Brain microvascular endothelial cell (primary cell): ENCODE data around the gene NLK.
"Not testable (repeated sequence)": the region's sequence is repeated elsewhere in the genome, so short reads cannot be mapped to it uniquely, and the experiment has no call there.

Experiments
- DNase-seq: peaks from one replicate; pipeline ENCODE4 v3.0.0-alpha.2; 2020
- H3K27ac ChIP-seq: fragments of 250-450 bp; sonication (Bioruptor Pico); 2 replicates; pipeline ENCODE4 v1.5.1; 2020; ENCODE audit warnings: mild to moderate bottlenecking, moderate library complexity
- H3K27me3 ChIP-seq: fragments of 250-450 bp; sonication (Bioruptor Pico); replicated peaks from 2 replicates; pipeline ENCODE4 v1.5.1; 2020; ENCODE audit warnings: mild to moderate bottlenecking
- H3K36me3 ChIP-seq: fragments of 250-450 bp; sonication (Bioruptor Pico); replicated peaks from 2 replicates; pipeline ENCODE4 v1.5.1; 2020; ENCODE audit warnings: mild to moderate bottlenecking
- H3K4me3 ChIP-seq: 2 replicates; pipeline ENCODE4 v1.5.1; 2011; ENCODE audit warnings: low read depth, mild to moderate bottlenecking, control low read depth, low read length, moderate library complexity
- in situ Hi-C: cut with HindIII; loops from 2 replicates; pipeline ENCODE4 v1.10.0; 2017; ENCODE audit warnings: low sequenced_read_pairs, low pct_ligation_motif_present
- TF ChIP-seq, protein P1 (sequence below): IDR thresholded peaks from 2 replicates; pipeline ENCODE4 v1.5.1; 2011; ENCODE audit warnings: low read depth, mild to moderate bottlenecking, moderate library complexity, low read length, control low read depth, inconsistent platforms; ENCODE audit errors: missing control alignments

NLK gene

DNA sequence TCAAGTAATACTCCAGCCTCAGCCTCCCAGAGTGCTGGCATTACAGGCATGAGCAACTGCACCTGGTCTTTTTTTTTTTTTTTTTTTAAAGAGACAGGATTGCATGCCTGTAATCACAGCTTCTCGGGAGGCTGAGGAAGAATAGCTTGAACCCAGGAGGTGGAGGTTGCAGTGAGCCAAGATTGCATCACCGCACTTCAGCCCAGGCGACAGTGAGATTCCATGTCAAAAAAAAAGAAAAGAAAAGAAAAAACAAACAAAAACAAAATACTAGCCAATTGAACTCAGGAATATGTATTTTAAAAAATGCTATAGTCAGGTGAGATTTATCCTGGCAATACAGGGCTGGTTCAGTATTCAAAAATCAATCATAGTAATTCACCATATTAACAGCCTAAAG is 158.8 kb downstream of the NLK start:
- H3K27me3 ChIP-seq = no peaks in the 10 kb centered on the region
- H3K4me3 ChIP-seq = no peak overlapping the region
- TF ChIP-seq, protein P1, sequence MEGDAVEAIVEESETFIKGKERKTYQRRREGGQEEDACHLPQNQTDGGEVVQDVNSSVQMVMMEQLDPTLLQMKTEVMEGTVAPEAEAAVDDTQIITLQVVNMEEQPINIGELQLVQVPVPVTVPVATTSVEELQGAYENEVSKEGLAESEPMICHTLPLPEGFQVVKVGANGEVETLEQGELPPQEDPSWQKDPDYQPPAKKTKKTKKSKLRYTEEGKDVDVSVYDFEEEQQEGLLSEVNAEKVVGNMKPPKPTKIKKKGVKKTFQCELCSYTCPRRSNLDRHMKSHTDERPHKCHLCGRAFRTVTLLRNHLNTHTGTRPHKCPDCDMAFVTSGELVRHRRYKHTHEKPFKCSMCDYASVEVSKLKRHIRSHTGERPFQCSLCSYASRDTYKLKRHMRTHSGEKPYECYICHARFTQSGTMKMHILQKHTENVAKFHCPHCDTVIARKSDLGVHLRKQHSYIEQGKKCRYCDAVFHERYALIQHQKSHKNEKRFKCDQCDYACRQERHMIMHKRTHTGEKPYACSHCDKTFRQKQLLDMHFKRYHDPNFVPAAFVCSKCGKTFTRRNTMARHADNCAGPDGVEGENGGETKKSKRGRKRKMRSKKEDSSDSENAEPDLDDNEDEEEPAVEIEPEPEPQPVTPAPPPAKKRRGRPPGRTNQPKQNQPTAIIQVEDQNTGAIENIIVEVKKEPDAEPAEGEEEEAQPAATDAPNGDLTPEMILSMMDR = no peak
- no peak for DNase-seq
- H3K27ac ChIP-seq = no peak overlapping the region
- in situ Hi-C loops = no loop called here
- peaks cover 2% of the 10 kb centered on the region for H3K36me3 ChIP-seq

DNA sequence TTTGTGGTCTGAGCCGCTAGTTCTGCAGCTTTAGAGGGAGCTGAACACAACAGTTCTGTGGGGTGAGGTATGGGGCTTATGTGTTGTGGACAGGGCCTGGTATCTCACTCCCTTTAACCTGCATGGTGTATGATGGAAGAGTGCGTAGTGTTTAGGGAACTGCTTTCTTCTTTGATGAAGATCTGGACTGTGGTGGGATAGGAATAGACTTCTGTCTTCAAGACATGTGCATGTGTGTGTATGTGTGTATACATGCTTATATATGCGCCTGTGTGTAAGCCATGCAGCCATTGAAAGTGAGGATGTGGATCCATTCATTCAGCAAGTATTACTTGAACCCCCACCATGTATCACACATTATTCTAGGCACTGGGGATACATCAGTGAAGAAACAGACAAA is 161.8 kb downstream of the NLK start:
- H3K27ac ChIP-seq = no peak overlapping the region
- DNase-seq = no peak
- no peaks in the 10 kb centered on the region for H3K27me3 ChIP-seq
- in situ Hi-C loops = no loop called here
- TF ChIP-seq, protein P1 = no peak
- H3K36me3 ChIP-seq = no peaks in the 10 kb centered on the region
- no peak overlapping the region for H3K4me3 ChIP-seq

DNA sequence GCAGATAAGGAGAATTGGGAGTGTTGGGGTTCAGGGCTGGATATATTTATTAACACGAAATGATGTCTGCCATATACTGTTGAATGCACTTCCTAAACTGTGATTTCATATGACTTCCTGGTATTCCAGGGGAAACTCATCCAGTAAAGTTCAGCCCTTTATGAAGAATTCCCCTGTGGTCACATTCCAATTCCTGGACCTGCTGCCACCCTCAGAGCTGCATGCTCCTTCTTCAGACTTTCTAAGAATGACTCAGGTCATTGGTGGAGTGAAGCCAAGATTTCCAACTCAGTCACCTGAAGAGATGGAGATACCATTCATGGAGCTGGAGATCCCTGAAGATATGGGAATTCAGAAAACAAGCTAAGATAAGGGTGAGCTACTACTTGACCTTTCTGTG is 162.3 kb downstream of the NLK start:
- H3K27me3 ChIP-seq = no peaks in the 10 kb centered on the region
- no peak overlapping the region for H3K4me3 ChIP-seq
- no peak for DNase-seq
- no peaks in the 10 kb centered on the region for H3K36me3 ChIP-seq
- in situ Hi-C loops = no loop called here
- TF ChIP-seq, protein P1 = no peak
- H3K27ac ChIP-seq = no peak overlapping the region

DNA sequence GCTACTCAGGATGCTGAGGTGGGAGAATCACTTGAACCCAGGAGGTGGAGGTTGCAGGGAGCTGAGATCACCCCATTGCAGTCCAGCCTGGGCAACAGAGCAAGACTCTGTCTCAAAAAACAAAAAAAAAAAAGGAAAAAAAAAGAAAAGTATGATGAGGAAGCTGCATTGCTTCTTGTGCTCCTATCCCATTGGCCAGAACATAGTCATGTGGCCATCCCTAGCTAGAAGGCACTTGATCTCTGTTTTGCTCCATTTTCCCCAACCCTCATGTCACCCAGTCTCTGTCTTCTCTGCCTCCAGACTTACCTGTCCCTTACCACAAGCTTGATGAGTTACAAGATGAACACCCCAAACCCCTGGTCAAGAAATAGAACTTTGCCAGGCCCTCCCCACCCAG is 163.8 kb downstream of the NLK start:
- H3K36me3 ChIP-seq = no peaks in the 10 kb centered on the region
- no peak overlapping the region for H3K4me3 ChIP-seq
- in situ Hi-C loops = no loop called here
- no peaks in the 10 kb centered on the region for H3K27me3 ChIP-seq
- DNase-seq = no peak
- TF ChIP-seq, protein P1 = no peak
- no peak overlapping the region for H3K27ac ChIP-seq

DNA sequence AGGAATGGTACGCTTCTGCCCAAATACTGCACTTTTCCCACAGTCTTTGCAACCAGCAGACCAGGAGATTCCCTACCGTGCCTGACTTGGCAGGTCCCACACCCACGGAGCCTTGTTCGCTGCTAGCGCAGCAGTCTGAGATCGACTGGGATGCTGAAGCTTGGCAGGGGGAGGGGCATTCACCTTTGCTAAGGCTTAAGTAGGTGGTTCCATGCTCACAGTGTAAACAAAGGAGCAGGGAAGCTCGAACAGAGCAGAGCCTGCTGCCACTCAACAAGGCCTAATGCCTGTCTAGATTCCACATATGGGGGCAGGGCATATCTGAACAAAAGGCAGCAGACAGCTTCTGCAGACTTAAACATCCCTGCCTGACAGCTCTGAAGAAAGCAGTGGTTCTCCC is 169.3 kb downstream of the NLK start:
- no peak overlapping the region for H3K27ac ChIP-seq
- no peak for DNase-seq
- in situ Hi-C loops = no loop called here
- H3K4me3 ChIP-seq = no peak overlapping the region
- H3K36me3 ChIP-seq = no peaks in the 10 kb centered on the region
- TF ChIP-seq, protein P1 = no peak
- no peaks in the 10 kb centered on the region for H3K27me3 ChIP-seq

DNA sequence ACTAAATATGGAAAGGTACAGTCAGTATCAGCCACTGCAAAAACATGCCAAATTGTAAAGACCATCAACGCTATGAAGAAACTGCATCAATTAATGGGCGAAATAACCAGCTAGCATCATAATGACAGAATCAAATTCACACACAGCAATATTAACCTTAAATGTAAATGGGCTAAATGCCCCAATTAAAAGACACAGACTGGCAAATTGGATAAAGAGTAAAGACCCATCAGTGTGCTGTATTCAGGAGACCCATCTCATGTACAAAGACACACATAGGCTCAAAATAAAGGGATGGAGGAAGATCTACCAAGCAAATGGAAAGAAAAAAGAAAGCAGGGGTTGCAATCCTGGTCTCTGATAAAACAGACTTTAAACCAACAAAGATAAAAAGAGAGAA is 171.1 kb downstream of the NLK start:
- DNase-seq, H3K36me3 ChIP-seq, H3K27ac ChIP-seq, H3K27me3 ChIP-seq, H3K4me3 ChIP-seq, in situ Hi-C loops: not testable (repeated sequence)
